H54 (cell line): ENCODE measurements around the gene JSRP1.
A peak's percentile ranks its signal among the peaks of the same experiment; 100 is the strongest.

Experiments used
- DNase-seq: peaks from one replicate; pipeline ENCODE4 v3.0.0; 2011; ENCODE audit warnings: low spot score, mixed read lengths; ENCODE audit not compliant: insufficient read length
- FAIRE-seq: peaks from 3 replicates; lab custom pipeline; 2011; peaks lifted over from hg19 to GRCh38; lab: Jason Lieb, UNC
- POLR2A ChIP-seq: IDR thresholded peaks from 2 replicates; pipeline ENCODE4 v1.6.1; 2011; ENCODE audit warnings: low read depth, mild to moderate bottlenecking, low read length

The JSRP1 gene

GRCh38 chr19:2276429-2276986 is 20.3 kb upstream of the JSRP1 start:
- no peak for TF ChIP-seq POLR2A
- no peak for FAIRE-seq
- no peak for DNase-seq

- DNase-seq, result no peak
- TF ChIP-seq POLR2A, result no peak
- no peak for FAIRE-seq
Observed at GRCh38 chr19:2275588-2276428, 19.6 kb upstream of the JSRP1 start.

GRCh38 chr19:2274931-2275535 is 18.8 kb upstream of the JSRP1 start:
- DNase-seq (peak; percentile 99), FAIRE-seq (peak; percentile 41)
- 0 out of 2 replicates have a peak, but pooled peaks have one; percentile 13 for TF ChIP-seq POLR2A

GRCh38 chr19:2274185-2274711 is 18.0 kb upstream of the JSRP1 start:
- no peak for TF ChIP-seq POLR2A

GRCh38 chr19:2273356-2274184 is 17.4 kb upstream of the JSRP1 start:
- FAIRE-seq (no peak), DNase-seq (peak; percentile 95)
- TF ChIP-seq POLR2A, result no peak

More at GRCh38 chr19:2274185-2274711, 18.0 kb upstream of the JSRP1 start:
- DNase-seq, result no peak
- FAIRE-seq, result no peak

- FAIRE-seq (no peak), DNase-seq (no peak)
- TF ChIP-seq POLR2A, result no peak
Observed at GRCh38 chr19:2271234-2272103, 15.3 kb upstream of the JSRP1 start.

GRCh38 chr19:2270423-2271233 is 14.4 kb upstream of the JSRP1 start:
- DNase-seq (peak; percentile 82), FAIRE-seq (no peak)
- TF ChIP-seq POLR2A, result no peak; the same call in 1 of the 2 replicates

GRCh38 chr19:2270157-2270422 is 13.9 kb upstream of the JSRP1 start:
- FAIRE-seq (no peak), DNase-seq (no peak)
- no peak for TF ChIP-seq POLR2A

- FAIRE-seq, result no peak
Observed at GRCh38 chr19:2269244-2270156, 13.3 kb upstream of the JSRP1 start.

GRCh38 chr19:2268861-2269243 is 12.6 kb upstream of the JSRP1 start:
- no peak for FAIRE-seq
- no peak for TF ChIP-seq POLR2A
- no peak for DNase-seq

More at GRCh38 chr19:2269244-2270156, 13.3 kb upstream of the JSRP1 start:
- peak; percentile 97 for TF ChIP-seq POLR2A
- DNase-seq, result peak; percentile 100

- FAIRE-seq, result no peak
- TF ChIP-seq POLR2A, result no peak
Observed at GRCh38 chr19:2268480-2268830, 12.2 kb upstream of the JSRP1 start.

More at GRCh38 chr19:2268480-2268830, 12.2 kb upstream of the JSRP1 start:
- no peak for DNase-seq
